CD14-positive monocyte (primary cell): ENCODE measurements around the gene RALB. TPM values are rescaled to one million over a fixed set of nuclear protein-coding genes. Genes with fewer than 3 reads are reported as not detected.

ENCODE experiments used
- DNase-seq, 3 donors: peaks; one replicate each; pipeline ENCODE4 v3.0.0-alpha.2; 2011 to 2022
- H2AFZ ChIP-seq: 2 replicates; pipeline ENCODE4 v1.6.0; 2012; ENCODE audit warnings: mild to moderate bottlenecking, low read depth, low read length, inconsistent platforms; ENCODE audit not compliant: insufficient read depth, poor library complexity, severe bottlenecking
- H3K27ac ChIP-seq, 2 donors: 1 replicate in 1 of 2; 2 replicates in 1 of 2; pipeline ENCODE4 v1.5.1; 2012 to 2013; ENCODE audit warnings: low read length in 2 of 2, control low read depth in 1 of 2, inconsistent platforms in 1 of 2, low read depth in 1 of 2, mild to moderate bottlenecking in 1 of 2
- H3K27me3 ChIP-seq, 2 donors: one replicate each; pipeline versions ENCODE4 v1.6.0 to v1.6.1; 2011 to 2013; ENCODE audit warnings: low read length in 2 of 2; ENCODE audit not compliant: control insufficient read depth in 2 of 2, insufficient read depth in 2 of 2
- H3K36me3 ChIP-seq, 2 donors: replicated peaks in 1 of 2; 1 replicate in 1 of 2; 2 replicates in 1 of 2; pipeline versions ENCODE4 v1.5.1 to v1.6.1; 2012 to 2013; ENCODE audit warnings: low read length in 2 of 2, control low read depth in 1 of 2, inconsistent platforms in 1 of 2, mild to moderate bottlenecking in 1 of 2; ENCODE audit not compliant: insufficient read depth in 2 of 2, control insufficient read depth in 1 of 2
- H3K4me1 ChIP-seq, 2 donors: 1 replicate in 1 of 2; 2 replicates in 1 of 2; pipeline versions ENCODE4 v1.5.1 to v1.6.1; 2012 to 2013; ENCODE audit warnings: low read length in 2 of 2, control low read depth in 1 of 2, inconsistent platforms in 1 of 2, mild to moderate bottlenecking in 1 of 2, moderate library complexity in 1 of 2; ENCODE audit not compliant: insufficient read depth in 2 of 2, control insufficient read depth in 1 of 2
- H3K4me2 ChIP-seq: replicated peaks from 2 replicates; pipeline ENCODE3; 2012; ENCODE audit warnings: low read length, moderate library complexity, mild to moderate bottlenecking; ENCODE audit not compliant: poor library complexity, severe bottlenecking; ENCODE audit errors: extremely low read depth
- H3K4me3 ChIP-seq, 3 experiments: fragments of 200-600 bp in 1 of 3; sonication (generic) in 1 of 3; replicated peaks in 1 of 3; 1 replicate in 2 of 3; 2 replicates in 1 of 3; pipeline ENCODE4 v1.5.1; 2011 to 2013; ENCODE audit warnings: low read length in 3 of 3, mild to moderate bottlenecking in 3 of 3, control low read depth in 2 of 3, low read depth in 2 of 3, inconsistent platforms in 1 of 3, moderate library complexity in 1 of 3
- H3K79me2 ChIP-seq: 2 replicates; pipeline ENCODE4 v1.6.0; 2012; ENCODE audit warnings: mild to moderate bottlenecking, control low read depth, inconsistent platforms, low read length, moderate library complexity; ENCODE audit not compliant: insufficient read depth
- H3K9ac ChIP-seq: 2 replicates; pipeline ENCODE4 v1.6.0; 2017; ENCODE audit warnings: low read length, mild to moderate bottlenecking; ENCODE audit not compliant: insufficient read depth, poor library complexity, severe bottlenecking
- H3K9me3 ChIP-seq, 2 donors: replicated peaks in 1 of 2; 1 replicate in 1 of 2; 2 replicates in 1 of 2; pipeline versions ENCODE4 v1.5.1 to v1.6.1; 2012 to 2013; ENCODE audit warnings: low read length in 2 of 2, control low read depth in 1 of 2; ENCODE audit not compliant: control insufficient read depth in 1 of 2, insufficient read depth in 1 of 2
- H4K20me1 ChIP-seq: 2 replicates; pipeline ENCODE4 v1.6.0; 2012; ENCODE audit warnings: mild to moderate bottlenecking, low read length, control low read depth, moderate library complexity; ENCODE audit not compliant: insufficient read depth
- H3K27ac Mint-ChIP-seq, 7 donors: one replicate each; pipeline ENCODE4 v1.8.0; 2020; ENCODE audit warnings: mild to moderate bottlenecking in 7 of 7, mixed read lengths in 7 of 7, moderate library complexity in 6 of 7, inconsistent platforms in 2 of 7
- H3K27me3 Mint-ChIP-seq, 3 donors: one replicate each; pipeline ENCODE4 v1.8.0; 2021 to 2022; ENCODE audit warnings: low read depth in 3 of 3, mild to moderate bottlenecking in 3 of 3, mixed read lengths in 3 of 3, moderate library complexity in 3 of 3, inconsistent platforms in 1 of 3
- H3K36me3 Mint-ChIP-seq, 2 donors: one replicate each; pipeline ENCODE4 v1.8.0; 2020; ENCODE audit warnings: mixed read lengths in 2 of 2, inconsistent platforms in 1 of 2, mild to moderate bottlenecking in 1 of 2
- H3K4me1 Mint-ChIP-seq: one replicate; pipeline ENCODE4 v1.8.0; 2020; ENCODE audit warnings: mild to moderate bottlenecking, mixed read lengths
- H3K4me3 Mint-ChIP-seq, 2 donors: one replicate each; pipeline ENCODE4 v1.8.0; 2020; ENCODE audit warnings: mild to moderate bottlenecking in 2 of 2, mixed read lengths in 2 of 2, moderate library complexity in 1 of 2
- H3K9me3 Mint-ChIP-seq, 7 donors: one replicate each; pipeline ENCODE4 v1.8.0; 2020 to 2022; ENCODE audit warnings: mixed read lengths in 7 of 7, mild to moderate bottlenecking in 6 of 7, moderate library complexity in 6 of 7, inconsistent platforms in 2 of 7
- CTCF ChIP-seq: fragments of 200-600 bp; IDR thresholded peaks from one replicate; pipeline ENCODE4 v1.8.0; 2022; ENCODE audit warnings: antibody characterized with exemption, mild to moderate bottlenecking
- WGBS: methylation state at CpG from one replicate; pipeline ENCODE4 v1.1.5; 2013; ENCODE audit warnings: missing lambda C conversion rate; ENCODE audit not compliant: insufficient coverage; 5-methylcytosine and 5-hydroxymethylcytosine counted together
- intact Hi-C, 2 donors: fragments of 100-400 bp; cut with micrococcal nuclease; formaldehyde crosslinking; loops; one replicate each; pipeline versions ENCODE4 v1.15.0 to v1.15.1; 2023
- polyA plus RNA-seq, 3 donors: library from polyadenylated mRNA; depleted of rRNA in 1 of 3; unstranded in 2 of 3; stranded (reverse) in 1 of 3; fragments of 300-500 nt in 2 of 3; fragments of >200 nt in 1 of 3; fragmentation: Illumina TruSeq in 2 of 3; gene quantifications; 1 replicate in 2 of 3; 2 replicates in 1 of 3; pipeline ENCODE4 v1.2.3, GENCODE V29; 2012 to 2021

The RALB gene
- polyA plus RNA-seq, 3 donors = 57.2 to 163 (median 139) TPM

GRCh38 chr2:120294008-120294340, 41.3 kb downstream of the RALB start:
- H2AFZ ChIP-seq = no peak overlapping the region
- TF ChIP-seq CTCF = no peak
- no peak for DNase-seq
- no peaks in the 10 kb centered on the region for H3K4me1 ChIP-seq
- Mint-ChIP-seq H3K4me1 (no peaks in the 10 kb centered on the region), H3K27me3 (no peaks in the 10 kb centered on the region), H3K4me3 (no peak overlapping the region), H3K9me3 (no peaks in the 10 kb centered on the region), H3K36me3 (peaks cover 79 to 93% of the 10 kb centered on the region in 2 donors), H3K27ac (no peak overlapping the region)
- H3K36me3 ChIP-seq = peaks cover 87 to 98% of the 10 kb centered on the region in 2 donors
- H3K79me2 ChIP-seq = peaks cover 5% of the 10 kb centered on the region
- no CpG with 5 or more reads among the region's 3 CpGs for WGBS
- peaks cover 54% of the 10 kb centered on the region for H4K20me1 ChIP-seq
- H3K4me2 ChIP-seq = no peak overlapping the region
- H3K9me3 ChIP-seq = no peaks in the 10 kb centered on the region
- intact Hi-C loops = no loop called here
- no peak overlapping the region for H3K4me3 ChIP-seq
- H3K27ac ChIP-seq = no peak overlapping the region
- no peak overlapping the region for H3K9ac ChIP-seq
- H3K27me3 ChIP-seq = no peaks in the 10 kb centered on the region

- intact Hi-C loops = no loop called here
- Histone ChIP-seq H3K79me2 (no peaks in the 10 kb centered on the region), H3K4me1 (peaks cover 0 to 5% of the 10 kb centered on the region in 2 donors), H3K4me3 (no peak overlapping the region), H3K9ac (no peak overlapping the region), H3K27ac (no peak overlapping the region), H3K9me3 (no peaks in the 10 kb centered on the region), H3K36me3 (peaks cover 61 to 95% of the 10 kb centered on the region in 2 donors), H2AFZ (no peak overlapping the region), H3K4me2 (no peak overlapping the region), H3K27me3 (no peaks in the 10 kb centered on the region), H4K20me1 (peaks cover 10% of the 10 kb centered on the region)
- Mint-ChIP-seq H3K27ac (no peak overlapping the region), H3K36me3 (peaks cover 73 to 83% of the 10 kb centered on the region in 2 donors), H3K27me3 (peaks cover 0 to 3% (median 0%) of the 10 kb centered on the region in 3 donors), H3K9me3 (no peaks in the 10 kb centered on the region), H3K4me1 (peaks cover 16% of the 10 kb centered on the region), H3K4me3 (no peak overlapping the region)
- 100% methylated on average over 2 of the region's 7 CpGs for WGBS
- TF ChIP-seq CTCF = no peak
- DNase-seq = no peak
Measured at GRCh38 chr2:120298173-120298835, 45.7 kb downstream of the RALB start.
